Anterior cingulate cortex (tissue), 58 donors: ENCODE data around the gene SYMPK.

Experiments
- DNase-seq, 58 donors: peaks; one replicate each; lab custom pipeline; 2025; lab: John Stamatoyannopoulos, UW

The SYMPK gene

GRCh38 chr19:45770192-45771101, 92.5 kb downstream of the SYMPK start:
- DNase-seq: peak; percentile 40 to 96 (median 89)

GRCh38 chr19:45769821-45770191, 93.1 kb downstream of the SYMPK start:
- DNase-seq: peak in 37 of 58 donors; percentile 40 to 84 (median 61)

DNA sequence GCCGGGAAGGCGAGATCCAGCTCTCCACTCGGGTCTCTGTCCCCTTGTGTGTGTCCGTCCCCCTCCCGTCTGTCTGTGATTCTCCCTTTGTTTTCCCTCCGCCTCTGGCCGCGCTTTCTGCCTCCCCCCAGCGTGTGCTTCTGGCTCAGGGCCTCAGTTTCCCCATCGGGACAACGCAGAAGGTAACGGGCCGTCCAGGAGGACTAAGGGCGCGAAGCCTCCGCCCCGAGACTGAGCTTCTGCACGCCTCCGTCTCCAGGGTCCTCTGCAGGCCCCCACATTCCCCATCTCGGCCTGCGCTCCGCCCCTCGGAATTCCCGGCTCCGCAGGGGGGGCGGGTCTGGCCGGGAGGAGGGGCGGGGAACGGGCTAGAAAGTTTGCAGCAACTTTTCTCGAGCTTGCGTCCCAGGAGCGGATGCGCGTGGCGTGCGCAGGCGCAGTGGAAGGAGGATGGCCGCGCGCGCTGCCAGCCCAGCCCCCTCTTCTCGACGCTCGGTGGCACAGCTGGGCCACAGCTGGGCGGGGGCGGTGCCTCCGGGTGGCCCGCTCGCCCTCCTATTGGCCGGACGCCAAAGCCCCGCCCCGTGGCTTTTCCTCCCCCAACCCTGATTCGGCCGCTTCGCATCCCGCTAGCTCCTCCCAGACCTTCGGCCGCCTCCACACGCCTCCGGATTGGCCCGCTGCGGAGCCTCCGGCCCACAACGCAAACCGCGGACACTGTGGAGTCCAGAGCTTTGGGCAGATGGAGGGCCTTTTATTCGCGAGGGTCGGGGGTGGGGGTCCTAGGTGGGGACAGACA, 93.8 kb downstream of the SYMPK start, which contains the start of gene SIX5:
TSS of gene SIX5 (minus strand) at position 269 of the 799 bp plus-strand sequence. CDS start 408 bp downstream, outside the sequence.
- DNase-seq: peak; percentile 38 to 98 (median 92)

- DNase-seq: peak in 3 of 58 donors; percentile 37 to 62 (median 42)
Measured at GRCh38 chr19:45768655-45768983, 94.3 kb downstream of the SYMPK start.

DNA sequence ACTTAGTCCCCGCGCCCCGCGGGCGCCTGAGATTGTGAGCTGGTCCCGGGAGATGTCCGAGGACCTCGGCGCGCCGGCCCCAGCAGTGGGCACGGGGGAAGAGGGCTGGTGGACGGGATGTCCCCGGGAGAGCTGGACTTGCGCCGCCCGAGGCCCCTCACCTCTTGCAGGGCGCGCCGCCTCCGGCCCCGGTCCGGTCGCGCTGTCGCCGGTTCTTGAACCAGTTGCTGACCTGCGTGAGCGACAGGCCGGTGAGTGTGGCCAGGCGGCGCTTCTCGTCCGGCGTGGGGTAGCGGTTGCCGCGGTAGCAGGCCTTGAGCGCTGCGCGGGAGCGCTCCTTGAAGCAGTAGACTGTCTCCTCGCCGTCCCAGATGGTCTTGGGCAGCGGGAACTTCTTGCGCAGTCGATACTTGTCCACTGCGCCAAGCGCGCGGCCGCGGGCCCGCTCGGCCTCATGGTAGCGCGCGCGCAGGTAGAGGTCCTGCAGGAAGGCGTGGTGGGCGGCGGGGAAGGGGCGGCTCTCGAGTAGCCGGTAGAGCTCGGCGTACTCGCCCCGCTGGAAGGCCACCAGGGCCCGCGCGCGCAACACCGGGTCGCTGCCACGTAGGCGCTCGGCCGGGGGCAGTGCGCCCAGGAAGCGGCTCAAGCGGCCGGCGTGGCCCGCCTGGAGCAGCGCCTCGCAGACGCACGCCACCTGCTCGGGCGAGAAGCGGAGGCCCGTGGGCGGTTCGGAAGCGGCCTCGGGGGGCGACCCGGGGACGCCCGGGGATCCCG, 94.9 kb downstream of the SYMPK start:
- peak in 24 of 58 donors; percentile 7 to 62 (median 30) for DNase-seq

DNA sequence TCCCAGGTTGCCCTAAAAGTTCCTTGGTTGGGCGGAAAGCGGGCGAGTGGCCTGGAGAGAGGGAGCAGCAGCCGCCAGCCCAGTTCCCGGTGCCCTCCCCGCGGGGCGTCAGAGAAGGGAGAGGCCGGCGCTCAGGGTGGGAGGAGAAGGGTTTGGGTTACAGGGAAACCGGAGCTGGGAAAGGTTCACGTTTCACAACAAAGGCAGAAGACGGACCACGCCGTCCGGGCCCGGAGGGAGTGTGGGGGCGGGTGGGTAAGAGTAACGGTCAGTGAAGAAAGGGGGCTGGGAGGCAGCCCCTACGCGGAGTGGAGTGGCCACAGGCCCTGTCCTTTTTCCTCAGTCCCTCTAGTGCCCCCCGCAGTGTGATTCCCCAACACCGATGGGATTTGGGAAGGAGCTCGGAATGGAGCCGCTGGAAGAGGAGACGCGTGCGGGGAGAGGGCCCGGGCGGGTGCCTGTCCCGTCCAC, 95.5 kb downstream of the SYMPK start:
- peak in 1 of 58 donors; percentile 34 for DNase-seq

GRCh38 chr19:45766869-45767346, 96.0 kb downstream of the SYMPK start:
- DNase-seq: no peak

- no peak for DNase-seq
Measured at GRCh38 chr19:45766296-45766868, 96.6 kb downstream of the SYMPK start.

DNA sequence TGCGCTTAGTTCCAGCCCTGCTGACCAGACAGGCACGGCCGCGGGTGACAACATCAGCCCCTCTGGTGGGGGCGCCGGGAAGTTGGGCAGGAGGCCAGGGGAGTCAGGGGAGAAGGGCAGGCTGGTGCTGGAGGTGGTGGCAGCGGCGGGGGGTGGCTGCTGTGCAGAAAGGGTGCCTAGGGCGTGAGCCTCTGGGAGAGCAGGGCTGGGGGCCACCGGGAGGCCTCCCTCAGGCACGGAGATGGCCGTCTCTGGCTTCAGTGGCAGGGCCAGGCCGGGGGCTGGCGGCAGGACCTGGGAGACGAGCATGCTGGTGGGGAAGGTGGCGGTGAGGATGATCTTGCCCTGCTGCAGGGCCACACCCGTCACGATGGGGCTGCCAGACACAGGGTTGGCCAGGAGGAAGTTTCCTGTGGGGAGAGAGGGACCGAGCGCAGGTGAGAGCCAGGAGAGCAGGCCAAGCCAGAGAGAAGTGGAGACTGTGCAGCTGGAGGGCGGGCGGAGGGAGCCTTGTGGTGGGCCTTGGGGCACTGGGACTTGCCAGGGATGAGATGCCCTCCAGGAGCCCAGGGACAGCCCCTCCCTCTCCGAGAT, 97.1 kb downstream of the SYMPK start:
- DNase-seq: no peak
